GM21576 (cell line): Measurements from ENCODE around the gene PLA2R1.

Source experiments
- ATAC-seq: cut with Tn5 transposase; IDR thresholded peaks from one replicate; pipeline ENCODE4 v1.9.1; 2021; ENCODE audit warnings: mild to moderate bottlenecking, moderate library complexity; ENCODE audit not compliant: unreplicated experiment

The PLA2R1 gene

GRCh38 chr2:159897720-159898119 is 164.7 kb downstream of the PLA2R1 start:
- no peak for ATAC-seq

- no peak for ATAC-seq
Measured at GRCh38 chr2:159897081-159897480, 165.3 kb downstream of the PLA2R1 start.

- ATAC-seq, result peak; percentile 45
Measured at GRCh38 chr2:159895258-159896065, 167.0 kb downstream of the PLA2R1 start.

- ATAC-seq, result no peak
Measured at GRCh38 chr2:159894145-159894838, 168.1 kb downstream of the PLA2R1 start.

GRCh38 chr2:159892990-159893810 is 169.2 kb downstream of the PLA2R1 start:
- ATAC-seq, result no peak

- ATAC-seq, result no peak
Measured at GRCh38 chr2:159891917-159892730, 170.3 kb downstream of the PLA2R1 start.

- no peak for ATAC-seq
Measured at GRCh38 chr2:159891267-159891588, 171.2 kb downstream of the PLA2R1 start.

- peak; percentile 43 for ATAC-seq
Measured at GRCh38 chr2:159890551-159891266, 171.7 kb downstream of the PLA2R1 start.

- ATAC-seq, result no peak
Measured at GRCh38 chr2:159882130-159882745, 180.2 kb downstream of the PLA2R1 start.
